Parathyroid adenoma (tissue), 2 donors: ENCODE data around the gene JAKMIP3.

Source experiments
- H2AFZ ChIP-seq: fragments of 300-600 bp; sonication (generic); one replicate; pipeline ENCODE4 v1.7.0; 2017; ENCODE audit warnings: antibody characterized with exemption, mild to moderate bottlenecking
- H3K27ac ChIP-seq: fragments of 300-600 bp; sonication (generic); one replicate; pipeline ENCODE4 v1.7.0; 2017
- H3K27me3 ChIP-seq: fragments of 300-600 bp; sonication (generic); one replicate; pipeline ENCODE4 v1.7.0; 2017; ENCODE audit warnings: low read length; ENCODE audit not compliant: control insufficient read depth, insufficient read depth
- H3K36me3 ChIP-seq: fragments of 300-600 bp; sonication (generic); one replicate; pipeline ENCODE4 v1.7.0; 2017; ENCODE audit warnings: low read length; ENCODE audit not compliant: control insufficient read depth, insufficient read depth
- H3K4me1 ChIP-seq: fragments of 300-600 bp; sonication (generic); one replicate; pipeline ENCODE4 v1.7.0; 2017; ENCODE audit warnings: control low read depth
- H3K4me2 ChIP-seq: fragments of 300-600 bp; sonication (generic); one replicate; pipeline ENCODE4 v1.7.0; 2017; ENCODE audit warnings: low read length
- H3K4me3 ChIP-seq: fragments of 300-600 bp; sonication (generic); one replicate; pipeline ENCODE4 v1.7.0; 2017; ENCODE audit warnings: low read depth, low read length
- H3K79me2 ChIP-seq: fragments of 300-600 bp; sonication (generic); one replicate; pipeline ENCODE4 v1.7.0; 2017; ENCODE audit warnings: control low read depth
- H3K9ac ChIP-seq: fragments of 300-600 bp; sonication (generic); one replicate; pipeline ENCODE4 v1.7.0; 2017; ENCODE audit warnings: mild to moderate bottlenecking
- H3K9me3 ChIP-seq: fragments of 300-600 bp; sonication (generic); one replicate; pipeline ENCODE4 v1.7.0; 2017; ENCODE audit warnings: low read length; ENCODE audit not compliant: control insufficient read depth
- CTCF ChIP-seq: fragments of 300-600 bp; sonication (generic); IDR thresholded peaks from one replicate; pipeline ENCODE4 v1.7.0; 2017; ENCODE audit warnings: antibody characterized with exemption, mild to moderate bottlenecking
- donor health status: primary hyperparathyroidism.

Gene JAKMIP3

GRCh38 chr10:132106431-132106830 lies 40.7 kb downstream of the JAKMIP3 start:
- Histone ChIP-seq H3K4me2 (no peak overlapping the region), H3K27ac (no peak overlapping the region), H3K9ac (no peak overlapping the region), H3K4me3 (no peak overlapping the region), H3K4me1 (no peaks in the 10 kb centered on the region), H3K36me3 (no peaks in the 10 kb centered on the region), H3K9me3 (no peaks in the 10 kb centered on the region), H3K27me3 (no peaks in the 10 kb centered on the region), H2AFZ (no peak overlapping the region), H3K79me2 (no peaks in the 10 kb centered on the region)
- TF ChIP-seq CTCF, result no peak

GRCh38 chr10:132107186-132107948 lies 41.6 kb downstream of the JAKMIP3 start:
- H3K9me3 ChIP-seq, result no peaks in the 10 kb centered on the region
- no peaks in the 10 kb centered on the region for H3K79me2 ChIP-seq
- no peaks in the 10 kb centered on the region for H3K36me3 ChIP-seq
- no peak overlapping the region for H3K27ac ChIP-seq
- no peak overlapping the region for H3K4me2 ChIP-seq
- H3K4me3 ChIP-seq, result no peak overlapping the region
- H2AFZ ChIP-seq, result no peak overlapping the region
- H3K4me1 ChIP-seq, result no peaks in the 10 kb centered on the region
- TF ChIP-seq CTCF, result no peak
- H3K9ac ChIP-seq, result no peak overlapping the region
- H3K27me3 ChIP-seq, result no peaks in the 10 kb centered on the region

GRCh38 chr10:132107949-132108877 lies 42.5 kb downstream of the JAKMIP3 start:
- Histone ChIP-seq H3K27me3 (no peaks in the 10 kb centered on the region), H3K36me3 (no peaks in the 10 kb centered on the region), H3K27ac (no peak overlapping the region), H3K9me3 (no peaks in the 10 kb centered on the region), H3K4me2 (no peak overlapping the region), H3K79me2 (no peaks in the 10 kb centered on the region), H3K4me1 (no peaks in the 10 kb centered on the region), H3K4me3 (no peak overlapping the region), H2AFZ (no peak overlapping the region), H3K9ac (no peak overlapping the region)
- no peak for TF ChIP-seq CTCF

- no peaks in the 10 kb centered on the region for H3K36me3 ChIP-seq
- H3K9ac ChIP-seq, result no peak overlapping the region
- H3K27ac ChIP-seq, result no peak overlapping the region
These were observed 43.8 kb downstream of the JAKMIP3 start for GRCh38 chr10:132109341-132110110.

More at GRCh38 chr10:132109341-132110110, 43.8 kb downstream of the JAKMIP3 start:
- no peak overlapping the region for H3K4me3 ChIP-seq
- no peaks in the 10 kb centered on the region for H3K79me2 ChIP-seq
- no peaks in the 10 kb centered on the region for H3K27me3 ChIP-seq
- no peak overlapping the region for H2AFZ ChIP-seq
- no peak overlapping the region for H3K4me2 ChIP-seq
- H3K9me3 ChIP-seq, result no peaks in the 10 kb centered on the region
- no peaks in the 10 kb centered on the region for H3K4me1 ChIP-seq
- TF ChIP-seq CTCF, result no peak
